Measurements from ENCODE around the gene CDKN2A. TPM values are rescaled to one million over a fixed set of nuclear protein-coding genes. Genes with fewer than 3 reads are reported as not detected.

CDKN2A gene
- total RNA-seq, 1 donor from 2014 or later, result 47.7 TPM

GRCh38 chr9:22037954-22038690 lies 43.9 kb upstream of the CDKN2A start:
- TF ChIP-seq CTCF (conservative IDR thresholded peaks at IDR 0.05; ENCODE audit: low read depth, low read length), result peak; percentile 59
- DNase-seq (ENCODE audit: low read depth), result no peak
- no peak overlapping the region for H3K4me3 ChIP-seq (ENCODE audit: low read depth, low read length)

GRCh38 chr9:22036866-22037626 lies 42.9 kb upstream of the CDKN2A start:
- no peak for DNase-seq (ENCODE audit: low read depth)
- no peak overlapping the region for H3K4me3 ChIP-seq (ENCODE audit: low read depth, low read length)
- TF ChIP-seq CTCF (conservative IDR thresholded peaks at IDR 0.05; ENCODE audit: low read depth, low read length), result no peak

GRCh38 chr9:22035591-22036011 lies 41.4 kb upstream of the CDKN2A start:
- DNase-seq (ENCODE audit: low read depth), result no peak
- no peak overlapping the region for H3K4me3 ChIP-seq (ENCODE audit: low read depth, low read length)
- TF ChIP-seq CTCF (conservative IDR thresholded peaks at IDR 0.05; ENCODE audit: low read depth, low read length), result no peak

- DNase-seq (ENCODE audit: low read depth), result no peak
- TF ChIP-seq CTCF (conservative IDR thresholded peaks at IDR 0.05; ENCODE audit: low read depth, low read length), result no peak
- no peak overlapping the region for H3K4me3 ChIP-seq (ENCODE audit: low read depth, low read length)
Measured at GRCh38 chr9:22033012-22033630, 38.9 kb upstream of the CDKN2A start.

- TF ChIP-seq CTCF (conservative IDR thresholded peaks at IDR 0.05; ENCODE audit: low read depth, low read length), result no peak
- no peak for DNase-seq (ENCODE audit: low read depth)
- H3K4me3 ChIP-seq (ENCODE audit: low read depth, low read length), result no peak overlapping the region
Measured at GRCh38 chr9:22031655-22032411, 37.6 kb upstream of the CDKN2A start.

GRCh38 chr9:22030101-22030598 lies 36.0 kb upstream of the CDKN2A start:
- H3K4me3 ChIP-seq (ENCODE audit: low read depth, low read length), result no peak overlapping the region
- no peak for DNase-seq (ENCODE audit: low read depth)
- TF ChIP-seq CTCF (conservative IDR thresholded peaks at IDR 0.05; ENCODE audit: low read depth, low read length), result no peak

Data from epithelial cell of proximal tubule (primary cell).